ENCODE measurements around the gene GSG1L. TPM values are rescaled to one million over a fixed set of nuclear protein-coding genes. Genes with fewer than 3 reads are reported as not detected.

The GSG1L gene
- total RNA-seq, 3 donors from 2014 or later: not detected

DNA sequence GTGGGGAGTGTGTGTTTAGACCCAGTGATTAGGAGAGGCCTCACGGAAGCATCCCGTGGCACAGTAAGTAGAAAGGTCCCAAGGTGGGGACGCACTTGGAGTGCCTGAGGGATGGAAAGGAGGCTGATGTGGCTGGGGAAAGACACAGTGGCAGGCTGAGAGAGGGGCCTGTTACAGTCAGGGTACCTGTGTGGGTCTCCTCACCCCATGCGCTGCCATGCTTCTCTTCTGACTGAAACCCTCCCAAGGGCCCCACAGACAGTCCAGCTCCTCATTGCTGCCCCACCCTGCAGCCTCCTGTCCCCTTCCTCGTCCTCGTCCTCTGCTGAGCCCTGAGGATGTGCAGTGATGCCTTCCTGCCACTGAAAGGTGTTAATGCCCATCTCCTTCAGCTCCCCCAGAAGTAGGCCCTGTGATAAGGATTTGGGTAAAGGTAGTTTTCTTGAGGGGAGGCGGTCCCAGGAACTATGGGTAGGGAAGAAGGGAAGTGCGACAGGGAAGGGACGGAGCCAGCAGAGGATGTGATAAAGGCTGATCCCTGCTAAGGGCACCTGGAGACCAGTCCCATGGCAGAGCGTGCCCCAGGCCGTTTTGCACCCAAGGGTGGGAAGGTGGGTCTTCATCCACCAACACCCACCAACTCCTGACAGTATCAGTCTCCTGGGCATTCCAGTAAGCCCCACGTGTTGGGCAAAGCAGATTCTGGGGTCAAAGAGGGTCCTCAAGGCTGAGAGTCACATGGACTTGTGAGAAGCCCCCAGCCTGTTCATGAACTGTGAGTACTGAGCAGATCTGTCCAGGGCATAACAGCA is 237.2 kb downstream of the GSG1L start:
- Histone ChIP-seq H3K4me1 (no peaks in the 10 kb centered on the region), H3K9me3 (peaks cover 10 to 13% of the 10 kb centered on the region in 2 donors), H3K36me3 (no peaks in the 10 kb centered on the region), H3K27me3 (no peaks in the 10 kb centered on the region), H3K4me3 (no peak overlapping the region), H3K27ac (no peak overlapping the region)
- peak in 1 of 2 donors; percentile 28 for DNase-seq (ENCODE audit: low spot score in 2 of 2)
- TF ChIP-seq POLR2A (IDR thresholded peaks at IDR 0.05): no peak
- TF ChIP-seq POLR2AphosphoS5 (IDR thresholded peaks at IDR 0.05): no peak
- TF ChIP-seq, protein P1, sequence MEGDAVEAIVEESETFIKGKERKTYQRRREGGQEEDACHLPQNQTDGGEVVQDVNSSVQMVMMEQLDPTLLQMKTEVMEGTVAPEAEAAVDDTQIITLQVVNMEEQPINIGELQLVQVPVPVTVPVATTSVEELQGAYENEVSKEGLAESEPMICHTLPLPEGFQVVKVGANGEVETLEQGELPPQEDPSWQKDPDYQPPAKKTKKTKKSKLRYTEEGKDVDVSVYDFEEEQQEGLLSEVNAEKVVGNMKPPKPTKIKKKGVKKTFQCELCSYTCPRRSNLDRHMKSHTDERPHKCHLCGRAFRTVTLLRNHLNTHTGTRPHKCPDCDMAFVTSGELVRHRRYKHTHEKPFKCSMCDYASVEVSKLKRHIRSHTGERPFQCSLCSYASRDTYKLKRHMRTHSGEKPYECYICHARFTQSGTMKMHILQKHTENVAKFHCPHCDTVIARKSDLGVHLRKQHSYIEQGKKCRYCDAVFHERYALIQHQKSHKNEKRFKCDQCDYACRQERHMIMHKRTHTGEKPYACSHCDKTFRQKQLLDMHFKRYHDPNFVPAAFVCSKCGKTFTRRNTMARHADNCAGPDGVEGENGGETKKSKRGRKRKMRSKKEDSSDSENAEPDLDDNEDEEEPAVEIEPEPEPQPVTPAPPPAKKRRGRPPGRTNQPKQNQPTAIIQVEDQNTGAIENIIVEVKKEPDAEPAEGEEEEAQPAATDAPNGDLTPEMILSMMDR (IDR thresholded peaks at IDR 0.05): no peak
- intact Hi-C loops (cut with DNase I; ENCODE audit: low total_unique reads): no loop called here

DNA sequence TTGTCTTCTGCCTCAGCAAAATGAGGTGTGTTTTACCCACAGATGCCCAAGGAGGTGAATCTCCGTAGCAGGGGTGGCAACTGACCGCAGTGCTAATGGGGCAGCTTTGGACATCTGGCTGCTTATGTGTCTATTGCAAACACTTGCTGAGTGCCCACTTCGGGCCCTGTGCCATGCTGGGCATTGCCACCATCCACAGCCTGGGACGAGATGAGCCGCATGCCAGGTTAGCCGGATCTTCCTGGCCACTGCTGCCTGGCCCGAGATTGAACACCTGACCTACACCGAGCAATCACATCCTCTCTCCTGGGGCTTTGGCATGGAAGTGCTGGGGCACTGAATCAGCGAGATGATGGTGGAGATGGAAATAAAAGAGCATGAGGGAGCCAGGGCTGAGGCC is 238.7 kb downstream of the GSG1L start:
- H3K4me1 ChIP-seq: no peaks in the 10 kb centered on the region
- peak in 1 of 2 donors; percentile 28 for DNase-seq (ENCODE audit: low spot score in 2 of 2)

DNA sequence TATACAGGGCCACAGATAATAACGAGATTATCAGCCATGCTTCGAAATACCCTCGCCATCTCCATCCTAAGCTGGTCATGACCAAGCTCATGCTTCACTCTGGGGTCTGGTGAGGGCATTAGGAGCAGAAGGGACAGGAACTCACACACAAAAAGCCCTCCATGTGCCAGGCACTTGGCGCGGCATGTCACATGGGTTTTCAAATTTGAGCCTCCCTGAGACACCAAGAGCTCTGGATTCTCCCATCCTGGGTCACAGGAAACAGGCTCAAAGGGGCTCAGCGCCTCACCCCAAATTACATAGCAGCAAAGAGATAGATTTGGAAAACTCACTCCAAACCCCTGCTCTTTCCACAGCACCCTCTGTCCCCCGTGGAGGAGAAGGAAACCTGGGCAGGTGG is 239.5 kb downstream of the GSG1L start:
- no peaks in the 10 kb centered on the region for H3K9me3 ChIP-seq
- no peaks in the 10 kb centered on the region for H3K36me3 ChIP-seq
- H3K4me3 ChIP-seq: no peak overlapping the region
- H3K4me1 ChIP-seq: no peaks in the 10 kb centered on the region
- no peak overlapping the region for H3K27ac ChIP-seq
- peaks cover 0 to 4% of the 10 kb centered on the region in 2 donors for H3K27me3 ChIP-seq
- TF ChIP-seq POLR2A (IDR thresholded peaks at IDR 0.05) (no peak), POLR2AphosphoS5 (IDR thresholded peaks at IDR 0.05) (no peak)
- TF ChIP-seq, protein P1 (IDR thresholded peaks at IDR 0.05): no peak
- intact Hi-C loops (cut with DNase I; ENCODE audit: low total_unique reads): no loop called here
- peak in 1 of 2 donors; percentile 19 for DNase-seq (ENCODE audit: low spot score in 2 of 2)

More for the DNA sequence above, 238.7 kb downstream of the GSG1L start:
- Histone ChIP-seq H3K36me3 (no peaks in the 10 kb centered on the region), H3K27ac (no peak overlapping the region), H3K9me3 (peaks cover under 1 to 4% of the 10 kb centered on the region in 2 donors), H3K27me3 (no peaks in the 10 kb centered on the region), H3K4me3 (no peak overlapping the region)
- TF ChIP-seq, protein P1 (IDR thresholded peaks at IDR 0.05): no peak
- TF ChIP-seq POLR2A (IDR thresholded peaks at IDR 0.05) (no peak), POLR2AphosphoS5 (IDR thresholded peaks at IDR 0.05) (no peak)
- intact Hi-C loops (cut with DNase I; ENCODE audit: low total_unique reads): no loop called here

DNA sequence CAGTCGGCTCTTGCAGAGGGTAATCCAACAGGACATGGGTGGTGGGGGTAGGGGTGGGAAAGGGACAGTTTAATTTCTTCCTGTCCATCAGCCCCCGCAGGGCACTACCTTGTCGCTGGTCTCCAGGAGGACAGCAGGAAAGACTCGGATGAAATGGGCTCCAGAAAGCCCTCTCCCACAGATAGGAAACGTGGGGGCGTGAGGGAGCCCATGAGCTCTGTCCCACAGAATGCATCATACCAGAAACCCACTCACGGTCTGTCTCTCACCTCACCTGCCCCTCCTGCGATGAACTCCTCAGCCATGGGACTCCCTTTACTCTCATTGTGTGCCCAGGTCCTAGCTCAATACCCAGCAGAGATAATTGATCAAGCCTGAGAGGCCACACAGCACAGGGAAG is 240.1 kb downstream of the GSG1L start:
- TF ChIP-seq POLR2AphosphoS5 (IDR thresholded peaks at IDR 0.05) (no peak), POLR2A (IDR thresholded peaks at IDR 0.05) (no peak)
- TF ChIP-seq, protein P1 (IDR thresholded peaks at IDR 0.05): no peak
- no peaks in the 10 kb centered on the region for H3K36me3 ChIP-seq
- peaks cover 0 to 4% of the 10 kb centered on the region in 2 donors for H3K27me3 ChIP-seq
- H3K27ac ChIP-seq: no peak overlapping the region
- no peak overlapping the region for H3K4me3 ChIP-seq
- no peaks in the 10 kb centered on the region for H3K4me1 ChIP-seq
- intact Hi-C loops (cut with DNase I; ENCODE audit: low total_unique reads): no loop called here
- DNase-seq (ENCODE audit: low spot score in 2 of 2): peak in 1 of 2 donors; percentile 34
- no peaks in the 10 kb centered on the region for H3K9me3 ChIP-seq

DNA sequence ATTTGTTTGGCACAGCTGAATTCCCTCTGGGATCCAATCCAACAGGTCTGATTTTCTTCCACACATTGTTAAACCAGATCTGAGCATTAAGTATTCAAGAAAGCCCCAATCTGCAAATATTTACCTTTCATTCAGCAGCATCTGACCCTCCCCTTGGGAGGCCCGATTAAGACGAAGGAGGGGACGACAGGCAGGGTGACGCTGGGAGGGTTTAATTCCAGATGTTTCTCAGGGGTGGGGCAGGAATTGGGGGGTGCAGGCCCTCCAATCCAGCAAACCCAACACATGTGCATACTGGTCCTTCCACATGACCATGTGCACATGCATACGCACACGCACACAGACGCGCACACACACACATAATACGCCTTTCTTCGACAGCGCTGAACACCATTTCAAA is 240.5 kb downstream of the GSG1L start:
- Histone ChIP-seq H3K27ac (no peak overlapping the region), H3K9me3 (no peaks in the 10 kb centered on the region), H3K4me3 (no peak overlapping the region), H3K4me1 (no peaks in the 10 kb centered on the region), H3K27me3 (peaks cover 0 to 4% of the 10 kb centered on the region in 2 donors), H3K36me3 (no peaks in the 10 kb centered on the region)
- TF ChIP-seq POLR2A (IDR thresholded peaks at IDR 0.05): no peak
- intact Hi-C loops (cut with DNase I; ENCODE audit: low total_unique reads): no loop called here
- peak in 1 of 2 donors; percentile 17 for DNase-seq (ENCODE audit: low spot score in 2 of 2)
